Fibroblast of mammary gland (primary cell): Measurements from ENCODE around the gene CACNA1S.

ENCODE experiments used
- DNase-seq: peaks from one replicate; pipeline ENCODE4 v3.0.0-alpha.2; 2010; ENCODE audit warnings: low read depth
- H3K4me3 ChIP-seq: 2 replicates; pipeline ENCODE4 v1.5.1; 2011; ENCODE audit warnings: low read depth, mild to moderate bottlenecking, low read length, moderate library complexity; ENCODE audit not compliant: control insufficient read depth
- CTCF ChIP-seq: conservative IDR thresholded peaks from 2 replicates; pipeline ENCODE4 v1.5.1; 2011; ENCODE audit warnings: low read depth, low read length, inconsistent platforms; ENCODE audit not compliant: control insufficient read depth, insufficient read depth

CACNA1S gene

GRCh38 chr1:201061886-201062285, 50.3 kb downstream of the CACNA1S start:
- H3K4me3 ChIP-seq, result no peak overlapping the region
- no peak for TF ChIP-seq CTCF
- no peak for DNase-seq

GRCh38 chr1:201061049-201061448, 51.2 kb downstream of the CACNA1S start:
- no peak overlapping the region for H3K4me3 ChIP-seq
- TF ChIP-seq CTCF, result no peak
- DNase-seq, result no peak

- TF ChIP-seq CTCF, result no peak
- no peak overlapping the region for H3K4me3 ChIP-seq
- DNase-seq, result no peak
Measured at GRCh38 chr1:201060586-201060985, 51.6 kb downstream of the CACNA1S start.

- DNase-seq, result no peak
Measured at GRCh38 chr1:201059871-201060555, 52.2 kb downstream of the CACNA1S start.

GRCh38 chr1:201059401-201059800, 52.8 kb downstream of the CACNA1S start:
- DNase-seq, result no peak
- no peak overlapping the region for H3K4me3 ChIP-seq
- no peak for TF ChIP-seq CTCF

More at GRCh38 chr1:201059871-201060555, 52.2 kb downstream of the CACNA1S start:
- no peak for TF ChIP-seq CTCF
- no peak overlapping the region for H3K4me3 ChIP-seq

GRCh38 chr1:201054091-201054543, 58.1 kb downstream of the CACNA1S start:
- H3K4me3 ChIP-seq, result no peak overlapping the region
- no peak for TF ChIP-seq CTCF
- DNase-seq, result no peak
